Kidney capillary endothelial cell (primary cell): ENCODE measurements around the gene LYPD6.
"Not testable (repeated sequence)": the region's sequence is repeated elsewhere in the genome, so short reads cannot be mapped to it uniquely, and the experiment has no call there.

Source experiments
- DNase-seq: peaks from one replicate; pipeline ENCODE4 v3.0.0-alpha.2; 2018; ENCODE audit warnings: low spot score

Gene LYPD6, protein sequence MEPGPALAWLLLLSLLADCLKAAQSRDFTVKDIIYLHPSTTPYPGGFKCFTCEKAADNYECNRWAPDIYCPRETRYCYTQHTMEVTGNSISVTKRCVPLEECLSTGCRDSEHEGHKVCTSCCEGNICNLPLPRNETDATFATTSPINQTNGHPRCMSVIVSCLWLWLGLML

DNA sequence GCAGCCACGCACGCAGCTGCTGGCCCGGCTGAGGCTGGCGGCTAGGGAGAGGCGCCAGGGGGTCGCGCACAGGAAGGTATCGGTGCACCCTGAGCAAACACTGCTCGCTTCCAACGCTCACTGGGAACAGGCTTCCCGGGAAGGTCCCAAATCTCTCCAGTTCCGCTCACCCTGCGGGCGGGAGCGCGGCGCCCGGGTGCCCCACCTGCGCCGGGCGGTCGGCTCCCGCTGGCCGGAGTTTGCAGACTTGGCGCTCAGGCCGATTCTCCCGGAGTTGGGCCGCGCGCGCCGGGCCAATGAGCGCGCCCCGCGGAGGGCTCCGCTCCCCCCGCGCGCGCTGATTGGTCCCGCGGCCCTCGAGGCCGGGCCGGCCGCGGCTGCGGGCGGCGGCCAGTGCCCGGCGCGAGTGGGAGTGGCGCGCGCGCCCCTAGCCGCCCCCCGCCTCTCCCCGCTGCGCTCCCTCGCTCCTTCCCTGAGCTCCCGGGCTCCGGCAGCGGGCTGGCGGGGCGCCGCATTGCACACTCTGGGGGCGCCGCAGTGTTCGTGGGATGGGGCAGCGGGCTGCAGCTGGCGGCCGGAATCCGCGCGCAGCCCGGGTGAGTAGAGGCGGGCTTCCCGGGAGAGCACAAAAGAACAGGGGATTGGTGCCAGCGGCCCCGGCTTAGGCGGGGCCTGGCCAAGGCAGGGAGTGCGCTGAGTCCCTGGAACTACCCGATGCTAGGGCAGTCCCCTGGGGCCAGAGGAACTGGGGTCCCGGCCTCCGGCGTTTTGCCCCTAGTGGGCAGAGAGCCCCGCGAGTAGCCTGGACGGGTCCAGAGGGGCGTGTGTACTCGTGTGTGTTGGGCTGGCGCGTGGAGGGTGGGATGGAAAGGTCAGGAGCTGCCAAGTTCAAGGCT is at the start of gene LYPD6:
Gene LYPD6, plus strand, starts transcription at position 461 of the 896 bp plus-strand sequence. CDS start 107,122 bp downstream, outside the sequence.
- peak; percentile 48 for DNase-seq

DNA sequence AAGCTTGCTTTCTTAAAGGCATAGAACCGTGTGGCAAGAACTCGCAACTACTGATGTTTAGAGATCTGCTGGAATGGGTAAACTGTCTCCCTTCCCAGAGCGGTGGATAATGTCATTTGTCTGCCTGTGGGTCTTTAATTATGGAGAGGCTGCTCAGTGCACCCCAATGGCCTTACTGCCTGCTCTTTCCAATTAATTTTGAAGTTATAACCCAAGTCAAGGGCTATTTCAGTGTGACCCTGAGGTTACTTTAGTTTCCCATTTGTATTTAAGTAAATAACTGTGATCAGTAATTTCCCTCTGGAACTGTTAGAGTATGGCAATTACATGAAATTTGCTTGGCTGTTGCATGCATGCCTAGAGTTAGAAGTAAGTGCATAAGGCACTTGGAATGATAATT is 48.9 kb upstream of the LYPD6 start:
- no peak for DNase-seq

DNA sequence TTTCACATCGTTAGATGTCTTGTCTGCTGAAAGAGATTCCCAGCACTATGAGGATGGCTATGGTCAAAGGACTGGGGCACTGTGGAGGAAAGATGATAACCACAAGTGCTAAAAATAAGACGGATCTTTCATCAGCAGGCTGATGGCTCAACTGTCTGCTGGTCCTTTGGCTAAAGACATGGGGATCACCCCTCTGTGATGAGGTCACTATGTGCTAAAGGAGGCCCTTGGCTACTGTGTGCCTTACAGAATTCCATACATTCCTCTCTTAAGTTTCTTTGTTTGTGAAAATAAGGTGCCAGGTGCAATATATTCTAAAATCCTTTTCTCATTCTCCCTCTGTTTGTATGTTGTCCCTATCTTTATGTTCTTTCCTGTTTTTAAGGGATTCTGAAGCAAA is 39.7 kb upstream of the LYPD6 start:
- DNase-seq = no peak

DNA sequence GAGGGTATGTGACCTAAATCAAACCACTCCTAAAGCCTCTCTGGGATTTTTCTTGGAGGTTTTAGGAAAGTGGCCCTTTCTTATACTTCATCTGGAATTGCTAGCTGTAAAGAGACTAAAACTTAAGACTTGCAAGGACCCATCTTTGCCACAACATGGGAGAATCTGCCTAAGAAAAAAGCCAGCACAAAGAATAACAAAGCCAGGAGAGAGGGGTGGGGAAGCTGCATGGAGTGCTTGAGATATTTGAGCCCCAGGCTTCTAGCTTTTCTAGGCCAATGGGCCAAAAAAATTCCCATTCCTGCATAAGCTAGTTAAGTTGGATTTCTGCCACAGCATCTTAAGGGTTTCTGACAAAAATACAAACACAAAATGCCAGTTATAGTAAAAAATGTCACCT is 38.5 kb upstream of the LYPD6 start:
- DNase-seq = no peak

DNA sequence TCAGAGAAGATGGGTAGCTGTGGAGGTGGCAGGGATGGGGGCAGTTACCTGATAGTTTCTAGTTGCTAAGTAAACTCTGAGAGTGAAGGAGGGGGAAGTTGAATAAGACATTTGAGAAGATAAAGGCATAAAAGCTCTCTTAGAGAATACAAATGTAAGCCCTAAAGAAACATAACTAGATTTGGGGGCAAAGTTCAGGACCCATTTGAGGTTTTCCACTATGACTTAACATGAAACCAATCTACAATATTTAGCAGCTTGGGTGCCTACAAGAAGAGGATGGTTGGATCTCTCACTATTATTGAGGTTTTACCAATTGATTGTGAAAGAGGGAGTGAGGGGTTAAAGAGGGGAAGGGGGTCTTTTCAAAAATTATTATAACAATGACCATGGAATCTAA is 34.4 kb upstream of the LYPD6 start:
- DNase-seq = no peak

DNA sequence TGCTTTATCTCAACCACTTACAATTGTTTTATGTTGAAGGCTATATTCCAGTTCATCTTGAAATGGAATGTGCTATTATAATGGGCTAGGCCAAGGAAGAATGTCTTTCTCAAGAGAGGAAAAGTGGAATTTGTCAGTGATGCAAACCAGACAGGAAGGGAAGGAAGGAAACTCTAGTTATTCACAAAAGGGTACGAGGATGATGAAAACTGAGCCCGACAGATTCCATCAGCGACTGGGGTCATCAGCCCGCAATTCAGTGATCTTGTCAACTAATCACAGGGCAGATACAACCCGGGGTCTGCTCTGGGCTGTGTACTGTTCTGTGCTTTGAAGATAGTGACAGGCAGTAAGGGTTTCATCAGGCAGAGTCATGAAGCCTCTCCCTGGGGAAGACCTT is 23.4 kb upstream of the LYPD6 start:
- no peak for DNase-seq

DNA sequence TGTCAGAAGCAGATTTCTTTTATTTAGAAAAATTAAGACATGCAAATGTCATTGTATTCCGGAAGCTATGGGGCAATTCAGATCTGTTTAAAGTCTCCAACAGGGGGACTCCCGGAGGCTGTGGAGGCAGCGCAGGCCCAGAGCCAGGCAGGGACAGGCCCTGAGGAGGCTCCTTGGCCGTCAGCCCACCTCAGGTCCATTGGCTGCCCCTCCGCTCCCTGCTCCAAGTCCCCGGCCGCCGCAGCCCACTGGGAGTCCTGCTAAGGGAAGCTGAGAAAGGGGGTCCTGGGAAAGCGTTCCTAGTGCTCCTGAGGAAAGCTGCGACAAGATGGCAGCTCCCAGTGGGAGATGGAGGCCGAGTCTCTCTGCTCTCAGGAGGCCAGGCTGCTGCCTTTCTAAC is 20.0 kb upstream of the LYPD6 start:
- no peak for DNase-seq

DNA sequence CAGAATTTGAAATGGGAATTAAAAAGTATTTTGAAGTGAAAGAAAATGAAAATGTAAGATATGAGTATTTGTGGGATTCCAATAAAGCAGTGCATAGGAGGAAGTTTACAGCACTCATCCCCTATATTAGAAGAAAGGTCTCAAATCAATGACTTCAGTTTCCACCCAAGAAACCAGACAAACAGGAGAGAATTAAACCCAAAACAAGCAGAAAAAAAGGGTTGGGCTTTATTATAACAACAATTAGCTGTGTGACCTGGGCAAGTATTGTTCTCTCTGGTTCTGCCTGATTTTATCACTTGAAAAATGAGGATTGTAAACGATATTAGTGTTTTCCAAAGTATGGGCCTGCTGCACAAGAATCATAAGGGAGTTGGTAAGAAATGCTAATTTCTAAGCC is 18.3 kb upstream of the LYPD6 start:
- no peak for DNase-seq

DNA sequence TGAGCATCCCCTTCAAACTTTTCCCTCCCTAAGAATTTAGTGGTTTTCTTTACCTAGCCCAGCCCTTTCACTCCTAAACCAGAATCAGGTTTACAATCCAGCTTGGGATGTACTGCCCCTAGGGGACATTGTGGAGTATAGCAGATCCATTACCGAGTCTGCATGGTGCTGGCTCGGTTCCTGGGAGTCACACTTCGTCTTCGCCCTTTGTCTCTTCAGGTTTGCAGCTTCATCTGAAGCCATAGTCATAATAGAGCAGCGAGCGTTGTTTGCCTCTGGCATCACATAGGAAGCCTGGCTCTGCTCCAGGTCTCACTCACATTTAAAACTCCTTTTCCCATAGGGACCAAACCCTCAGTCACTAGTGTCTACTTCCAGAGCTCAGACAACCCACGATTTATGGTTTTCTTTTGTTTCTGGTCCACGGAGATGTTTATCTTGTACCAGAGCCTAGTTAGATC is 16.8 kb upstream of the LYPD6 start:
- DNase-seq = peak; percentile 31

DNA sequence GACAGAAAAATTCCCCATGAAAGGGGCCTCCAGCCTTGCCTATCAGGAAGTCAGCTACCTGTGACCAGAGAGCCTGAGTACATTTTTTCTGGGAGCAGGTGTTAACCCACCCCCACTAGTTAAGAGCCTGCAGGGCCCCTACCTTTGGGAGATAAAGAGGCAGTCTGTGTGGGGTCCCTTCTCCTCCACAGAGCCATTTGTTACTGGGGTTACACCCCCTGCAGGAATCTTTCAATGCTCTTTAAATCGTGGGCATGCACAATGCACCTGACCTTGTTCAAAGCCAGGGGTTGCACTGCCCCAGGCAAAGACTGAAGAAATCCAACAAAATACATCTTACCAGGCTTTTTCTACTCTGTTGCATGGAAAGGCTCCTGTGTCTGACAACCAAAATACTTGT is 15.7 kb upstream of the LYPD6 start:
- DNase-seq = no peak

DNA sequence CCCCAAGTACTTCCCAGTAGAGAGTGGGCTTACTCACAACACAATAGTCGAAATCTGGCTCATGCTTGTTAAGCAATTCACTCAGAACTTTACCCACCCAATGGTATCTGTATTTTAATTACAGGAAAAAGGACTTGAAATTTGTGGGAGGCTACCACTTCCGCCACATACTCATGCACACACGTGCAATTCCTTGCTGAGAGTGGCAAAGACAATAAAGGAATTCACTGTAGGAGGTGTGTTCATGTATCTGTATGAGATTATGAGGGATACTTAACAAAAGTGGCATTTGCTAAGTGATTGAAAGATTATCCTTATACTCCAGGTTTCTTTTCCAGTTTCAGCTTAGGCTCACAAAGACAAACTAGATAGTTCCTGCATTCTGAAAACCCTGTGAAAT is 14.9 kb upstream of the LYPD6 start:
- DNase-seq = no peak

DNA sequence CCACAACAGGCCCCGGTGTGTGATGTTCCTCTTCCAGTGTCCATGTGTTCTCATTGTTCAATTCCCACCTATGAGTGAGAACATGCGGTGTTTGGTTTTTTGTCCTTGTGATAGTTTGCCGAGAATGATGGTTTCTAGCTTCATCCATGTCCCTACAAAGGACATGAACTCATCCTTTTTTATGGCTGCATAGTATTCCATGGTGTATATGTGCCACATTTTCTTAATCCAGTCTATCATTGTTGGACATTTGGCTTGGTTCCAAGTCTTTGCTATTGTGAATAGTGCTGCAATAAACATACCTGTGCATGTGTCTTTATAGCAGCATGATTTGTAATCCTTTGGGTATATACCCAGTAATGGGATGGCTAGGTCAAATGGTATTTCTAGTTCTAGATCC is 11.8 kb upstream of the LYPD6 start:
- DNase-seq = not testable (repeated sequence)

DNA sequence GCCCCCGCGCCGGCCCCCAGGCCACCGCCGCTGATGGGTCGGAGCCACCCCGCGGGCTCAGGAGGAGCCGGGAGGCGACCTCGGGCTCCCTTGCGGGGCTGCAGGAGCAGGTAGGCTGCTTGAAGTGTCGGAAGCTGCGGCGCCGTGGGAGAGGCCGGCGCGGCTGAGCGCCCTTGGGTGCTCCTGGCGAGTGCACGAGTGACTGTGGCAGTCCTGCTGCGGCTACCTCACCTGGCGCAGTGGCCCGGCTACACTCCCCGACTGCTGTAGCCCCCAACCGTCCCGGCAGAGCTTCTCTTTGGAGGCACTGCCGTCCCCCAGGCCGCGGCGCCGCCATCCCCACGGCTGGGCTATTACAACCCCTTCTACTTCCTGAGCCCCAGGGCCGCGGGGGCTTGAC is 10.0 kb upstream of the LYPD6 start:
- no peak for DNase-seq

DNA sequence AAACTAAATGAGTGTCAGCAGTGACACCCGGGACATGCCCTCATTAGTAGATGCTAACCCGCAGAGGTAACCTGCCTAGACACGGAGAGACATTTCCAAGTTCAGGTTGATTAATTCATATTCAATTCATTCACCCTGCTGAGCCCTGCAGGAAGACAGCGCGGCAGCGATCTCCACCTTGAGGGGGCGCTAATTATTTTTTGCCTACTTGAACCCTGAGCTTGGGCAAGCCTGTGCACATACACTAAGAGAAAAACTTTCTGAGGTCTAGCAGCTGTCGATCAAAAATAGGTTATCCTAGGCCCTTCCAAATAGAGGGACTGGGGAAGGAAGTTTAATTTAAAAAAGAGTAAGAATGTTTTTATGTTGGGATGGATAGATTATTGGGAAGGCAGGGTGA is 1.3 kb upstream of the LYPD6 start:
- DNase-seq = no peak

DNA sequence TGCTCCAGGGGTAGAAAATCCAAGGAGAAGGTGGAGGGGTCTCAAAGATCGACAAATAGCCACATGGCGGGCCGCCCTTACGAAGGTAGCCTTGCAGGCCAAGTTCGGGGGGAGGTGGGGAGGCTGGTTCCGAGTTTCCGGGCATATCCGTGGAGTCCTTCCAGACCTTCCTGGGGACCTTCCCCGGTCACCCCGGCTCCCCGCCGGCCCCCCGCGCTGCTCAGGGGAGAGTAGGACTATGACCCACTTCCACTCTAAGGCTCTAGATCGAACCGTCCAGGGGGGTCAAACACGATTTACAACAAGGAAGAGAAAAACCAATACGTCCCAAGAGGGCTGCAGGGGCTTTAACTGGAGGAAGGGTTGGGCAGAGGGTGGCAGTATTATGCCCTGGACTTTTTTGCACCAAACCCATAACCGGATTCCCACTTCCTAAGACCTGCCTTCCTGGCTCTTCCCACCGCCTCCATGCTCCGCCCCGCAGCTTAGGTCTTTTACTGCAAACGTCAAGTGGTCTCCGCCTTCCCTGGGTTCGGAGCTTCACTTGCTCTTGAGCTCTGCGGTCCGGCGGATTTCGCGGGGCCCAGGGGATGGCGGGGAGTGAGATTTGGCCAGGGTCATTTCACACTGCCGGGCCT is 779 bp upstream of the LYPD6 start:
- peak; percentile 52 for DNase-seq

DNA sequence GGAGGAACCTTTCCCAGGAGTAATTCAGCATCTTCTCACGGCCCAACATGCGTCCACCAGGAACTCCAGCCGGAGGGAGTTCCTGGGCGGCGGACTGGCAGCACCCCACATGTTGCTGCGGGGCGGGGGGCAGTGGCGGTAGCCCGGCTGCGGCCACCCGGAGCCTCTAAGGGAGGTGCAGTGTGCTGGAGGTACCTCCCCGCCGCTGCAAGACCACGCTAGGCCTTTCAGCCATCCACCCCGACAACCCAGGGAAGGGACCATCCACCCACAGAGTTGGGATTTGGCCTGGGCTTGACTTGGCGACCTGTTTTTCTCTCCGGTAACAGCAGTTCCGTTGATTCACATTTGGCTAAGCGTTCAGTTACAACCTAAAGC is 625 bp downstream of the LYPD6 start:
- no peak for DNase-seq

DNA sequence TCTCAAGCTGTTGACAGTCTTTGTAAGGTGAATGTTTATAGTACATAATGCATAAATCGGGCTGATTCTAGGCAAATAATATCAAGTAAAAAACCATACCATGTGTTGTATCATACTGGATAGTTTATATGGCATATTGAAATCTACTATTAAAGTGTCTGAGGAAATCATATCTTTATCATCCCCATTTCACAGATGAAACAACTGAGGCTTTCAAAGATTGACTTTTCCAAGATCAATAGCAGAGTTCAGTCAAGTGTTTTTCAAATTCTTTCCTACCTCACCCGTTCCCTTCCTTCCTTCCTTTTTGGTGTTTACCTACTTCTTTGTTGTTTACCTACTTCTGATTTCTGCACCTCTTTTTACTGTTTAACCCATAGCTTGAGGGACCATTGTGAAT is 2.0 kb downstream of the LYPD6 start:
- DNase-seq = no peak

DNA sequence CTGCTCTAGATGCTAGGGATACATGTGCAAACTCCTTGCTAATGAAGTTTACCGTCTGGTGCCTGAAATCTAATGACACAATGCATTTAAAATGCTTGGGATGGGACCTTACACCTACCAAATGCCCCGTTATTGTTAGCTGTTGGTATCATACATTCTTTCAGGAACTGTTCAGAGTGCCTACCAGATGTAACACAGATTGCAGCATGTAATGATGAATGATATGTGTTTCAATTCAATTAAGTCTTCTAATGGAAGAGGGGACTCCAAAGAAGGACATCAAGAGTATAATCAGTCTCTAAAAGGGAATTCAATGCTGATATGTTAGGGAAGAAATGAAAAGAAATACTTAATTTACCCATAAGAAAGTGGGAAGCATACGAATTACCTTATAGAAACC is 3.2 kb downstream of the LYPD6 start:
- no peak for DNase-seq

DNA sequence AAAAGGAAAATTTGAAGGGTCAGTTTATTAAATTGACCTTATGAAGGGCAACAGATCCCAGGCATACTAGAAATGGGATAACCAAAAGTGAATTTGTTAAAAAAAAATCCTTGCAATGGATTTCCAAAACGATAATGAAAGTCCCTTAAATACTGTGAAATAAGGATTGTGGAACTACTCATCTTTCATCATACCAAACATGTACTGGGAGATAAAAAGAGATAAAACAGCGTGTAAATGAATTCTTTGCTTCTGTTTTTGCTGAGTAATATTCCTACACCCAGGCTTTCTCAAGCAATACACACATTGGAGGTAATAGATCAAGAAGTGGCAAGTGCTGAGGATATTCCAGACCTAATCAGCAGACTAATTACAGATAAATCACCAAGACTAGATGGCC is 3.8 kb downstream of the LYPD6 start:
- DNase-seq = no peak

DNA sequence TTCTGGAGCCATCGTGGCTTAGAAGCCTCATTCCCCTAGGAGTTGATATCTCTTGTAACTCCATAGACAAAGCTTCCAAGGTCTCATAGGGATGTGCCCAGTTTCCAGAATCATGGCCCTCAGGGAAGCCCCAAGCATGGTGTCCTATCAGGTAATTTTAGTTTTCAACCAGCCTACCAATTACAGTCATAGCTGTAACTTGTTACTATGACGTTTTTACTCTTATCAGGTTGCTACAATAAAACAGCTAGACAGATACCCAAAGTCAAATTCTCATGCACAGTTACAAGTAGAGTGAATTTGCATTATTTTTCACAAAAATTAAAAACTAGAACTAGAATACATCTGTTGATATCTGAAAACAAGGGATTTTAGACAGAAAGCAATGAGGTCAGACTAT is 8.9 kb downstream of the LYPD6 start:
- no peak for DNase-seq

DNA sequence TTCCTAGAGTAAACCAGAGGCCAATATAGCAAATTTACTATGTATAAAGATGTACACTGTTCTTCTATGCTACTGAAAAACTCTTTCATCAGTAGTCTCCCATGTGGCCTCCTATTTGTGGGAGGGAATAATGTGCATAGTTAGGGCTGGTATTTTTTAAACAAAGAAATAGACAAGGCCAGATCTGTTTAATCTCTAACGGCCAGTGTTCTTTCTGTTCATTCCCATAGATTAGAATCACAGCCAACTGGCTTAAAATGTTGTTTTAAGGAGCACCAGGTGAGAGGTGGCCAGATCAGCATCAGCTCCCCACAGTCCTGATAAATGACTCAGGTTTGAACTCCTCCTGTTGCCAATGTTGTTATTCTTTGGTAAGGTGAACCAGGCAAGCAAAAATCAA is 12.1 kb downstream of the LYPD6 start:
- no peak for DNase-seq

DNA sequence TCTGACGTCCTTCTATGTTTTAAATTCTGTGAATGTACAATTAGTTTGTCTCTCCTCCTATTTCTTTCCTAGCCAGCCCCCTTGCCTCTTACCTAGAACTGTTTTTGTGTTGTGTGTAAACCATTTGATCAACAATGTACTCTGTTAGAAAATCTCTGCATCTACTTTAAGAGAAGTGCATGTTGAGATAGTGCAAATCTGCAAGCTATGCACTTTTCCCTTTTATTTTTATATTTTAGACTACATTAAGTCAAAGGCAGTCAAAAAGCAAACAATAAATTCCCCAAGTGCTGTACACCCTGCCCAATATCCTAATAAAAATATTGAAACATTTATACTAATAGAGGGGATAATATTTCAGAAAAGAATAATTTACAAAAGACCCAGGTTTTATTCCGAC is 13.7 kb downstream of the LYPD6 start:
- no peak for DNase-seq

DNA sequence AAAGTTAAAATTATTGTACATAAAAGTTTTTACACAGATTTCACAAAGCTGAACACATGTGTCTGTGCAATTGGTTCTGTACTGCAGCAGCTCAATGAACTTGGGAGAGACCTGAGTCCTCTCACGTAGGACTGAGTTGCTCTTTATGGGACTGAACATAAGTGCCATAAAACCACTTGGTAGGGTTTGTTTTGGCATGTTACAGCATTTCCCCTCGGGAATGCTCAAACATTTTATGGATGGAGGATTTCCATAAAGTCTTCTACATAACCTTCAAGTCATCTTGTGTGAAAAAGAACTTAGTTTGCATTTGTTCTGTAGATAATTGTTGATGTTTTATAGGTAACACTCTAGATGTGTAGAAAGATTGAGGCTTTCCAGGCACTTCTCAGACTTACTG is 15.9 kb downstream of the LYPD6 start:
- no peak for DNase-seq
